Thyroid gland (tissue), 4 donors: ENCODE results near the gene MRPL37.

Experiments used
- CTCF ChIP-seq, 6 experiments: fragments of 200-600 bp in 3 of 6; fragments of 450-650 bp in 3 of 6; sonication (generic) in 3 of 6; IDR thresholded peaks; one replicate each; pipeline ENCODE4 v1.5.1; 2016 to 2019; ENCODE audit warnings: antibody characterized with exemption in 6 of 6, mild to moderate bottlenecking in 2 of 6, inconsistent platforms in 1 of 6, moderate library complexity in 1 of 6
- POLR2A ChIP-seq, 2 donors: fragments of 450-650 bp; IDR thresholded peaks; one replicate each; pipeline ENCODE4 v1.6.1; 2017; ENCODE audit warnings: antibody characterized with exemption in 2 of 2, mild to moderate bottlenecking in 2 of 2, moderate library complexity in 1 of 2

DNA sequence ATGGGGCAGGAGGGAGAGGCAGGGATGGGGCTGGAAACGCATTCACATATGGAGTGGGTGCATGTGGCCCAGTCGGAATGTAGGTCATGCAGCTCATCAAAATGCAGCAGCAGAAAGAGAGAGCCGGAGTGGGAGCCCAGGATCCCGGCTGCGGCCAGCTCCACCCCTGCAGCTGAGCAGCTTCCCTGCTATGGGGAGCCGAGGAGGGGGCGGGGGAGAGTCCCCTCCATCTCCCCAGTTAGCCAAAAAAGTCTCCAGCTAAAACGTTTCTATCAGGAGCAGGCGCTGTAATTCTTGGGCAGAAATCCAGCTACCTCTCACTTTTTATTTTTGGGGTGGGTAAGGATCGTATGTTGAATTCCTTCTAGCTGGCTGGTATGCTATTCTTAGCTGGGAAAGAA lies 39.7 kb downstream of the MRPL37 start:
- no peak for TF ChIP-seq CTCF (IDR thresholded peaks at IDR 0.05)
- TF ChIP-seq POLR2A (IDR thresholded peaks at IDR 0.05) = no peak
